Measurements from ENCODE around the gene ANKDD1B.
A peak's percentile ranks its signal among the peaks of the same experiment; 100 is the strongest.

The ANKDD1B gene

GRCh38 chr5:75639535-75640311 lies 28.5 kb downstream of the ANKDD1B start:
- DNase-seq (ENCODE audit: low read depth, low spot score) = no peak
- no peak overlapping the region for H3K4me3 ChIP-seq (ENCODE audit: low read depth, low read length)
- no peak for TF ChIP-seq CTCF (IDR thresholded peaks at IDR 0.05; ENCODE audit: low read depth, low read length)
- in situ Hi-C loops (cut with HindIII; ENCODE audit: low sequenced_read_pairs) = no loop called here

- peak; percentile 73 for DNase-seq (ENCODE audit: low read depth, low spot score)
- in situ Hi-C loops (cut with HindIII; ENCODE audit: low sequenced_read_pairs) = no loop called here
- no peak overlapping the region for H3K4me3 ChIP-seq (ENCODE audit: low read depth, low read length)
- no peak for TF ChIP-seq CTCF (IDR thresholded peaks at IDR 0.05; ENCODE audit: low read depth, low read length)
Observed at GRCh38 chr5:75640395-75640794, 29.1 kb downstream of the ANKDD1B start.

GRCh38 chr5:75640826-75641225 lies 29.6 kb downstream of the ANKDD1B start:
- H3K4me3 ChIP-seq (ENCODE audit: low read depth, low read length) = no peak overlapping the region
- in situ Hi-C loops (cut with HindIII; ENCODE audit: low sequenced_read_pairs) = no loop called here
- no peak for TF ChIP-seq CTCF (IDR thresholded peaks at IDR 0.05; ENCODE audit: low read depth, low read length)
- no peak for DNase-seq (ENCODE audit: low read depth, low spot score)

- DNase-seq (ENCODE audit: low read depth, low spot score) = no peak
- no peak for TF ChIP-seq CTCF (IDR thresholded peaks at IDR 0.05; ENCODE audit: low read depth, low read length)
- in situ Hi-C loops (cut with HindIII; ENCODE audit: low sequenced_read_pairs) = no loop called here
Observed at GRCh38 chr5:75648712-75649111, 37.5 kb downstream of the ANKDD1B start.

GRCh38 chr5:75651575-75652238 lies 40.5 kb downstream of the ANKDD1B start:
- DNase-seq (ENCODE audit: low read depth, low spot score) = no peak
- no peak overlapping the region for H3K4me3 ChIP-seq (ENCODE audit: low read depth, low read length)
- in situ Hi-C loops (cut with HindIII; ENCODE audit: low sequenced_read_pairs) = no loop called here
- no peak for TF ChIP-seq CTCF (IDR thresholded peaks at IDR 0.05; ENCODE audit: low read depth, low read length)

More at GRCh38 chr5:75648712-75649111, 37.5 kb downstream of the ANKDD1B start:
- no peak overlapping the region for H3K4me3 ChIP-seq (ENCODE audit: low read depth, low read length)

- TF ChIP-seq CTCF (IDR thresholded peaks at IDR 0.05; ENCODE audit: low read depth, low read length) = no peak
- no peak for DNase-seq (ENCODE audit: low read depth, low spot score)
- in situ Hi-C loops (cut with HindIII; ENCODE audit: low sequenced_read_pairs) = no loop called here
- H3K4me3 ChIP-seq (ENCODE audit: low read depth, low read length) = no peak overlapping the region
Observed at GRCh38 chr5:75653521-75653920, 42.3 kb downstream of the ANKDD1B start.

Data from astrocyte of the spinal cord (primary cell).